Adrenal gland (tissue), 5 donors: Measurements from ENCODE around the gene CBX4.

Source experiments
- POLR2A ChIP-seq, 2 donors: fragments of 450-650 bp; IDR thresholded peaks; one replicate each; pipeline ENCODE4 v1.6.1; 2017; ENCODE audit warnings: antibody characterized with exemption in 2 of 2, mild to moderate bottlenecking in 2 of 2, moderate library complexity in 1 of 2
- TF ChIP-seq, protein P1 (sequence below), 6 experiments: fragments of 450-650 bp in 4 of 6; fragments of 200-600 bp in 2 of 6; sonication (generic) in 1 of 6; IDR thresholded peaks; 1 replicate in 5 of 6; 2 replicates in 1 of 6; pipeline versions ENCODE4 v1.5.1 to v1.8.0; 2016 to 2021; ENCODE audit warnings: antibody characterized with exemption in 6 of 6, mild to moderate bottlenecking in 2 of 6, moderate library complexity in 1 of 6
- donor health status: DM: no; HTN: no; CAD: no.

DNA sequence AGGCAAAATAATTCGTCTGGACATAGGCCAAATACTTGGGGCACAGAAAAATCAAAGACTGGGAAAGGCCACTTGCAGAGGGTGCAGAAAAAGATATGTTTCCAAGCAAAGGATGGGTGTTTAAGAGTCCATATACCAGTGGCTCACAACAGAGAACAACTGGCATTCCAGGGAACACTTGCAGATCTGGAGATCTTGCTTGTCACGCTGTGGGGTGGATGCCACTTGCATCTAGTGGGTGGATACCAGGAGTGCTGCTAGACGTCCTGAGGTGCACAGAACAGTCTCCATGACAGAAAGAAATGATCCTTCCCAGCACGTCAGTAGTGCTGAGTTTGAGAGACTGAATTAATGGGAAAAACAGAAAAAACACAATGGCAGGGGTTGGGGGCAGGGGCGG is 50.8 kb downstream of the CBX4 start:
- TF ChIP-seq POLR2A (IDR thresholded peaks at IDR 0.05): no peak
- TF ChIP-seq, protein P1, sequence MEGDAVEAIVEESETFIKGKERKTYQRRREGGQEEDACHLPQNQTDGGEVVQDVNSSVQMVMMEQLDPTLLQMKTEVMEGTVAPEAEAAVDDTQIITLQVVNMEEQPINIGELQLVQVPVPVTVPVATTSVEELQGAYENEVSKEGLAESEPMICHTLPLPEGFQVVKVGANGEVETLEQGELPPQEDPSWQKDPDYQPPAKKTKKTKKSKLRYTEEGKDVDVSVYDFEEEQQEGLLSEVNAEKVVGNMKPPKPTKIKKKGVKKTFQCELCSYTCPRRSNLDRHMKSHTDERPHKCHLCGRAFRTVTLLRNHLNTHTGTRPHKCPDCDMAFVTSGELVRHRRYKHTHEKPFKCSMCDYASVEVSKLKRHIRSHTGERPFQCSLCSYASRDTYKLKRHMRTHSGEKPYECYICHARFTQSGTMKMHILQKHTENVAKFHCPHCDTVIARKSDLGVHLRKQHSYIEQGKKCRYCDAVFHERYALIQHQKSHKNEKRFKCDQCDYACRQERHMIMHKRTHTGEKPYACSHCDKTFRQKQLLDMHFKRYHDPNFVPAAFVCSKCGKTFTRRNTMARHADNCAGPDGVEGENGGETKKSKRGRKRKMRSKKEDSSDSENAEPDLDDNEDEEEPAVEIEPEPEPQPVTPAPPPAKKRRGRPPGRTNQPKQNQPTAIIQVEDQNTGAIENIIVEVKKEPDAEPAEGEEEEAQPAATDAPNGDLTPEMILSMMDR (IDR thresholded peaks at IDR 0.05): no peak
